SU-DHL-6 (cell line): ENCODE measurements around the gene GGT6.

Experiments used
- H2AFZ ChIP-seq: fragments of 200-600 bp; sonication (generic); 2 replicates; pipeline ENCODE4 v1.6.1; 2014; ENCODE audit warnings: low read depth, mild to moderate bottlenecking, moderate library complexity, mixed read lengths, antibody characterized with exemption, low read length; ENCODE audit not compliant: severe bottlenecking
- H3F3A ChIP-seq: fragments of 200-600 bp; shearing (Covaris generic); 2 replicates; pipeline ENCODE4 v1.6.0; 2016; ENCODE audit warnings: antibody characterized with exemption, mild to moderate bottlenecking; ENCODE audit not compliant: insufficient read depth
- H3K27ac ChIP-seq: fragments of 200-600 bp; sonication (generic); 2 replicates; pipeline ENCODE4 v1.5.1; 2016; ENCODE audit warnings: low read depth, mild to moderate bottlenecking, low read length, moderate library complexity, mixed read lengths
- H3K27me3 ChIP-seq: fragments of 200-600 bp; sonication (generic), shearing (Covaris generic); 2 replicates; pipeline ENCODE4 v1.6.0; 2014; ENCODE audit warnings: mild to moderate bottlenecking, low read length
- H3K36me3 ChIP-seq: fragments of 200-600 bp; sonication (generic); 2 replicates; pipeline ENCODE4 v1.6.1; 2014; ENCODE audit warnings: mild to moderate bottlenecking, low read length, mixed read lengths
- H3K4me2 ChIP-seq: fragments of 300-600, 200-600 bp; shearing (Covaris generic), sonication (generic); 2 replicates; pipeline ENCODE4 v1.6.0; 2014; ENCODE audit warnings: low read length, low read depth, mild to moderate bottlenecking; ENCODE audit not compliant: poor library complexity, severe bottlenecking
- H3K4me3 ChIP-seq: fragments of 200-600 bp; sonication (generic); 2 replicates; pipeline ENCODE4 v1.5.1; 2014; ENCODE audit warnings: antibody characterized with exemption, low read length, mild to moderate bottlenecking, mixed read lengths; ENCODE audit not compliant: insufficient read depth, poor library complexity, severe bottlenecking
- H3K79me2 ChIP-seq: fragments of 200-600 bp; sonication (generic); 2 replicates; pipeline ENCODE4 v1.6.1; 2014; ENCODE audit warnings: mild to moderate bottlenecking, low read length, moderate library complexity; ENCODE audit not compliant: insufficient read depth
- H3K9ac ChIP-seq: fragments of 200-600 bp; sonication (generic); 2 replicates; pipeline ENCODE4 v1.7.0; 2014; ENCODE audit warnings: mild to moderate bottlenecking, low read length
- H3K9me2 ChIP-seq: fragments of 200-600 bp; sonication (generic); replicated peaks from 2 replicates; pipeline ENCODE4 v1.6.1; 2014; ENCODE audit warnings: low read length; ENCODE audit not compliant: insufficient read depth
- H3K9me3 ChIP-seq: fragments of 200-600 bp; sonication (generic); 2 replicates; pipeline ENCODE4 v1.6.1; 2014; ENCODE audit warnings: low read length, mixed read lengths; ENCODE audit not compliant: insufficient read depth
- H4K20me1 ChIP-seq: fragments of 200-600 bp; sonication (generic); 2 replicates; pipeline ENCODE4 v1.6.1; 2014; ENCODE audit warnings: low read depth, mild to moderate bottlenecking, antibody characterized with exemption, low read length, moderate library complexity, mixed read lengths
- EZH2phosphoT487 ChIP-seq: fragments of 200-600 bp; sonication (generic), shearing (Covaris generic); conservative IDR thresholded peaks from 2 replicates; pipeline ENCODE4 v1.6.1; 2018; ENCODE audit warnings: mild to moderate bottlenecking, antibody characterized with exemption, low read length, moderate library complexity, mixed read lengths
- TF ChIP-seq, protein P1 (sequence below): fragments of 200-600 bp; sonication (generic); IDR thresholded peaks from one replicate; pipeline ENCODE4 v1.5.1; 2017; ENCODE audit warnings: antibody characterized with exemption, mild to moderate bottlenecking, low read length, moderate library complexity; ENCODE audit not compliant: insufficient read depth, poor library complexity, severe bottlenecking

The GGT6 gene

GRCh38 chr17:4582691-4583090 is 22.3 kb upstream of the GGT6 start:
- H3F3A ChIP-seq, result no peaks in the 10 kb centered on the region
- H3K27ac ChIP-seq, result no peak overlapping the region
- H3K9ac ChIP-seq, result no peak overlapping the region
- H3K4me3 ChIP-seq, result no peak overlapping the region
- TF ChIP-seq, protein P1, sequence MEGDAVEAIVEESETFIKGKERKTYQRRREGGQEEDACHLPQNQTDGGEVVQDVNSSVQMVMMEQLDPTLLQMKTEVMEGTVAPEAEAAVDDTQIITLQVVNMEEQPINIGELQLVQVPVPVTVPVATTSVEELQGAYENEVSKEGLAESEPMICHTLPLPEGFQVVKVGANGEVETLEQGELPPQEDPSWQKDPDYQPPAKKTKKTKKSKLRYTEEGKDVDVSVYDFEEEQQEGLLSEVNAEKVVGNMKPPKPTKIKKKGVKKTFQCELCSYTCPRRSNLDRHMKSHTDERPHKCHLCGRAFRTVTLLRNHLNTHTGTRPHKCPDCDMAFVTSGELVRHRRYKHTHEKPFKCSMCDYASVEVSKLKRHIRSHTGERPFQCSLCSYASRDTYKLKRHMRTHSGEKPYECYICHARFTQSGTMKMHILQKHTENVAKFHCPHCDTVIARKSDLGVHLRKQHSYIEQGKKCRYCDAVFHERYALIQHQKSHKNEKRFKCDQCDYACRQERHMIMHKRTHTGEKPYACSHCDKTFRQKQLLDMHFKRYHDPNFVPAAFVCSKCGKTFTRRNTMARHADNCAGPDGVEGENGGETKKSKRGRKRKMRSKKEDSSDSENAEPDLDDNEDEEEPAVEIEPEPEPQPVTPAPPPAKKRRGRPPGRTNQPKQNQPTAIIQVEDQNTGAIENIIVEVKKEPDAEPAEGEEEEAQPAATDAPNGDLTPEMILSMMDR, result no peak
- TF ChIP-seq EZH2phosphoT487, result no peak
- H3K27me3 ChIP-seq, result no peaks in the 10 kb centered on the region
- H3K36me3 ChIP-seq, result no peaks in the 10 kb centered on the region
- no peak overlapping the region for H2AFZ ChIP-seq
- H3K9me3 ChIP-seq, result no peaks in the 10 kb centered on the region
- no peaks in the 10 kb centered on the region for H4K20me1 ChIP-seq
- H3K79me2 ChIP-seq, result no peaks in the 10 kb centered on the region
- H3K9me2 ChIP-seq, result no peaks in the 10 kb centered on the region
- H3K4me2 ChIP-seq, result no peak overlapping the region

GRCh38 chr17:4582101-4582501 is 21.7 kb upstream of the GGT6 start:
- Histone ChIP-seq H3K4me3 (no peak overlapping the region), H3K27ac (no peak overlapping the region), H3K9ac (no peak overlapping the region), H3K79me2 (no peaks in the 10 kb centered on the region), H3K27me3 (no peaks in the 10 kb centered on the region), H3F3A (no peaks in the 10 kb centered on the region), H4K20me1 (no peaks in the 10 kb centered on the region), H2AFZ (no peak overlapping the region), H3K36me3 (no peaks in the 10 kb centered on the region), H3K9me2 (no peaks in the 10 kb centered on the region), H3K4me2 (no peak overlapping the region), H3K9me3 (no peaks in the 10 kb centered on the region)
- TF ChIP-seq, protein P1, result no peak
- no peak for TF ChIP-seq EZH2phosphoT487

DNA sequence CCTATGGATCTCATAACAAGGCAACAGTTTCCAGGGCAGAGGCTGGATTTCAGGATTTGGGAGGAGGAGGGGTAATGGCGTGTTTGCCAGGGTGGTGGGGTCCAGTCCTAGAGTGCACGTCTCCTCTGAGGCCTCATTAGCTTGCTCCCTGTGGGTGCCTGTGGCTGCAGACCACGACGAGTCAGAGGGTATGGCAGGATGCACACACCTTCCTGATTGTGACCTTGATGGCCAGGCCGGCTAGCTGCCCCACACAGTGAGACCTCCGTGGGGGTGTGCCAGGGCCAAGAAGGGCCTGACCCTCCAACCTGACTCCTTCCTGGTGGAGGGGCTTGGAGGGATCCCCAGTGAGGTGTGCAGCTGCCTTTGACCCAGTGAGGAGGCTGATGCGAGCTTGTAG is 19.9 kb upstream of the GGT6 start:
- no peak for TF ChIP-seq EZH2phosphoT487
- TF ChIP-seq, protein P1, result no peak
- Histone ChIP-seq H3K27me3 (no peaks in the 10 kb centered on the region), H3K4me3 (no peak overlapping the region), H3F3A (no peaks in the 10 kb centered on the region), H2AFZ (no peak overlapping the region), H3K27ac (no peak overlapping the region), H3K79me2 (no peaks in the 10 kb centered on the region), H4K20me1 (no peaks in the 10 kb centered on the region), H3K9ac (no peak overlapping the region), H3K4me2 (no peak overlapping the region), H3K36me3 (no peaks in the 10 kb centered on the region), H3K9me2 (no peaks in the 10 kb centered on the region), H3K9me3 (no peaks in the 10 kb centered on the region)
